GM19238 (cell line): ENCODE results near the gene SUSD6.

Source experiments
- DNase-seq: peaks from one replicate; pipeline ENCODE4 v3.0.0; 2011; ENCODE audit warnings: low spot score; ENCODE audit not compliant: insufficient read length

The SUSD6 gene

GRCh38 chr14:69755296-69755695, 143.9 kb downstream of the SUSD6 start:
- no peak for DNase-seq

GRCh38 chr14:69755784-69756183, 144.4 kb downstream of the SUSD6 start:
- no peak for DNase-seq

GRCh38 chr14:69756298-69756697, 144.9 kb downstream of the SUSD6 start:
- no peak for DNase-seq

- no peak for DNase-seq
These were observed 149.4 kb downstream of the SUSD6 start for GRCh38 chr14:69760810-69761209.

- DNase-seq: no peak
These were observed 152.5 kb downstream of the SUSD6 start for GRCh38 chr14:69763761-69764510.
